Measurements from ENCODE around the gene SORBS2. TPM values are rescaled to one million over a fixed set of nuclear protein-coding genes. Genes with fewer than 3 reads are reported as not detected.

The SORBS2 gene
- total RNA-seq, 2 donors from 2014 or later: 210 to 218 TPM

- Histone ChIP-seq H3K27me3 (no peaks in the 10 kb centered on the region), H3K9me3 (no peaks in the 10 kb centered on the region), H3K27ac (no peak overlapping the region), H3K4me3 (no peak overlapping the region), H3K36me3 (replicated peaks in 1 of 2; ENCODE audit: insufficient read depth in 1 of 2, low read depth in 2 of 2) (peaks cover 8 to 37% of the 10 kb centered on the region in 2 donors), H3K4me1 (peaks cover 7% of the 10 kb centered on the region)
- ATAC-seq (no peak), DNase-seq (no peak)
- TF ChIP-seq CTCF (IDR thresholded peaks at IDR 0.05) (no peak), POLR2A (IDR thresholded peaks at IDR 0.05) (no peak)
- WGBS, 2 donors: 83 to 87% methylated on average over 15 of the region's 15 CpGs
- intact Hi-C loops (cut with DNase I): no loop called here
Measured at GRCh38 chr4:185662030-185662778, 149.8 kb downstream of the SORBS2 start.

GRCh38 chr4:185660340-185660739 lies 151.7 kb downstream of the SORBS2 start:
- Histone ChIP-seq H3K27ac (no peak overlapping the region), H3K36me3 (replicated peaks in 1 of 2; ENCODE audit: insufficient read depth in 1 of 2, low read depth in 2 of 2) (peaks cover 8 to 33% of the 10 kb centered on the region in 2 donors), H3K27me3 (no peaks in the 10 kb centered on the region), H3K4me3 (no peak overlapping the region), H3K9me3 (no peaks in the 10 kb centered on the region), H3K4me1 (peaks cover 16% of the 10 kb centered on the region)
- WGBS, 2 donors: 89 to 95% methylated on average over 5 of the region's 5 CpGs
- no peak for ATAC-seq
- TF ChIP-seq CTCF (IDR thresholded peaks at IDR 0.05): no peak
- no peak for TF ChIP-seq POLR2A (IDR thresholded peaks at IDR 0.05)
- intact Hi-C loops (cut with DNase I): no loop called here
- no peak for DNase-seq

- peak overlapping the region; percentile 48 to 81 (median 70) for H3K27ac ChIP-seq
Measured at GRCh38 chr4:185657699-185658098, 154.3 kb downstream of the SORBS2 start.

GRCh38 chr4:185657183-185657582 lies 154.8 kb downstream of the SORBS2 start:
- WGBS, 2 donors: 74 to 75% methylated on average over 14 of the region's 14 CpGs
- no peak for DNase-seq
- H3K27ac ChIP-seq: peak overlapping the region; percentile 48 to 81 (median 70)
- peaks cover 8 to 33% of the 10 kb centered on the region in 2 donors for H3K36me3 ChIP-seq (replicated peaks in 1 of 2; ENCODE audit: insufficient read depth in 1 of 2, low read depth in 2 of 2)
- ATAC-seq: no peak
- TF ChIP-seq POLR2A (IDR thresholded peaks at IDR 0.05): no peak
- TF ChIP-seq CTCF (IDR thresholded peaks at IDR 0.05): no peak
- no peaks in the 10 kb centered on the region for H3K27me3 ChIP-seq
- H3K4me3 ChIP-seq: no peak overlapping the region
- intact Hi-C loops (cut with DNase I): loop anchor here (10.0 kb wide), 1 partner anchor 138 kb away; no protein-coding TSS in a partner anchor
- peaks cover 31% of the 10 kb centered on the region for H3K4me1 ChIP-seq
- no peaks in the 10 kb centered on the region for H3K9me3 ChIP-seq

More at GRCh38 chr4:185657699-185658098, 154.3 kb downstream of the SORBS2 start:
- no peaks in the 10 kb centered on the region for H3K27me3 ChIP-seq
- peaks cover 8 to 32% of the 10 kb centered on the region in 2 donors for H3K36me3 ChIP-seq (replicated peaks in 1 of 2; ENCODE audit: insufficient read depth in 1 of 2, low read depth in 2 of 2)
- TF ChIP-seq CTCF (IDR thresholded peaks at IDR 0.05): no peak
- no peak for TF ChIP-seq POLR2A (IDR thresholded peaks at IDR 0.05)
- H3K4me1 ChIP-seq: peaks cover 26% of the 10 kb centered on the region
- 92 to 100% methylated on average over 1 of the region's 1 CpG for WGBS, 2 donors
- no peak overlapping the region for H3K4me3 ChIP-seq
- intact Hi-C loops (cut with DNase I): loop anchor here (10.0 kb wide), 1 partner anchor 137 kb away; no protein-coding TSS in a partner anchor
- DNase-seq (no peak), ATAC-seq (no peak)
- H3K9me3 ChIP-seq: no peaks in the 10 kb centered on the region
